ENCODE data around the gene MATCAP1.

DNA sequence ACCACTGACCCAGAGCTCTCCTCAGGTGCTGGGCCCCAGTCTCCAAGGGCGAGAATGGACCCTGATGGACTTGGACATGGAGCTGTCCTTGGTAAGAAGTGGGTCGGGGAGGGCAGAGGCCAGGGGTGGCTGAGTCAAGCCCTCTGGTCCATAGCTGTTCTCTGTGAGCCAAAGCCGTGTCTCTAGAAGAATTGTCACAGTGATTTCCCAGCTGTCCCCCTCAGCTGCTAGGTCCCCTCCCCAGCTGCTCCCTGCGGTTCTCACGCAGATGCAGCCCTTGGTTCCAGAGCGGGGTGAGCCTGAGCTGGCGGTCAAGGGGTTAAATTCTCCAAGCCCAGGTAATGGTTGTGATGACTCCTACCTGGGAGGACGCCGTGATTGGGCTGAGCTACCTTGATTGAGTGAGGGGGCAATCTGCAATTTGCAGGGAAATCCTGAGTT is 14.7 kb downstream of the MATCAP1 start:
- TF ChIP-seq, protein P1, sequence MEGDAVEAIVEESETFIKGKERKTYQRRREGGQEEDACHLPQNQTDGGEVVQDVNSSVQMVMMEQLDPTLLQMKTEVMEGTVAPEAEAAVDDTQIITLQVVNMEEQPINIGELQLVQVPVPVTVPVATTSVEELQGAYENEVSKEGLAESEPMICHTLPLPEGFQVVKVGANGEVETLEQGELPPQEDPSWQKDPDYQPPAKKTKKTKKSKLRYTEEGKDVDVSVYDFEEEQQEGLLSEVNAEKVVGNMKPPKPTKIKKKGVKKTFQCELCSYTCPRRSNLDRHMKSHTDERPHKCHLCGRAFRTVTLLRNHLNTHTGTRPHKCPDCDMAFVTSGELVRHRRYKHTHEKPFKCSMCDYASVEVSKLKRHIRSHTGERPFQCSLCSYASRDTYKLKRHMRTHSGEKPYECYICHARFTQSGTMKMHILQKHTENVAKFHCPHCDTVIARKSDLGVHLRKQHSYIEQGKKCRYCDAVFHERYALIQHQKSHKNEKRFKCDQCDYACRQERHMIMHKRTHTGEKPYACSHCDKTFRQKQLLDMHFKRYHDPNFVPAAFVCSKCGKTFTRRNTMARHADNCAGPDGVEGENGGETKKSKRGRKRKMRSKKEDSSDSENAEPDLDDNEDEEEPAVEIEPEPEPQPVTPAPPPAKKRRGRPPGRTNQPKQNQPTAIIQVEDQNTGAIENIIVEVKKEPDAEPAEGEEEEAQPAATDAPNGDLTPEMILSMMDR (IDR thresholded peaks at IDR 0.05), result no peak
- TF ChIP-seq, protein P2, sequence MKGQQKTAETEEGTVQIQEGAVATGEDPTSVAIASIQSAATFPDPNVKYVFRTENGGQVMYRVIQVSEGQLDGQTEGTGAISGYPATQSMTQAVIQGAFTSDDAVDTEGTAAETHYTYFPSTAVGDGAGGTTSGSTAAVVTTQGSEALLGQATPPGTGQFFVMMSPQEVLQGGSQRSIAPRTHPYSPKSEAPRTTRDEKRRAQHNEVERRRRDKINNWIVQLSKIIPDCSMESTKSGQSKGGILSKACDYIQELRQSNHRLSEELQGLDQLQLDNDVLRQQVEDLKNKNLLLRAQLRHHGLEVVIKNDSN (IDR thresholded peaks at IDR 0.05; ENCODE audit: borderline replicate concordance, low read depth), result no peak
- TF ChIP-seq YY1 (IDR thresholded peaks at IDR 0.05; ENCODE audit: low read depth) (no peak), EZH2phosphoT487 (IDR thresholded peaks at IDR 0.05; ENCODE audit: borderline replicate concordance, low read depth) (no peak), TEAD4 (IDR thresholded peaks at IDR 0.05; ENCODE audit: borderline replicate concordance, insufficient read depth) (no peak), POLR2AphosphoS5 (IDR thresholded peaks at IDR 0.05; ENCODE audit: low read depth, low read length) (no peak), TAF1 (IDR thresholded peaks at IDR 0.05; ENCODE audit: borderline replicate concordance, low read depth, low read length) (no peak), EP300 (IDR thresholded peaks at IDR 0.05; ENCODE audit: borderline replicate concordance in 1 of 2, low read depth in 1 of 2, low read length in 1 of 2) (no peak), CHD2 (IDR thresholded peaks at IDR 0.05; ENCODE audit: low read length, partially characterized antibody) (no peak)
- TF ChIP-seq, protein P3, sequence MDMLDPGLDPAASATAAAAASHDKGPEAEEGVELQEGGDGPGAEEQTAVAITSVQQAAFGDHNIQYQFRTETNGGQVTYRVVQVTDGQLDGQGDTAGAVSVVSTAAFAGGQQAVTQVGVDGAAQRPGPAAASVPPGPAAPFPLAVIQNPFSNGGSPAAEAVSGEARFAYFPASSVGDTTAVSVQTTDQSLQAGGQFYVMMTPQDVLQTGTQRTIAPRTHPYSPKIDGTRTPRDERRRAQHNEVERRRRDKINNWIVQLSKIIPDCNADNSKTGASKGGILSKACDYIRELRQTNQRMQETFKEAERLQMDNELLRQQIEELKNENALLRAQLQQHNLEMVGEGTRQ (IDR thresholded peaks at IDR 0.05; ENCODE audit: borderline replicate concordance, low read depth, low read length), result no peak

All from SK-N-SH (cell line).